ENCODE results near the gene SERPINB8.

Gene SERPINB8

GRCh38 chr18:63951302-63951705 lies 18.6 kb upstream of the SERPINB8 start:
- POLR2A ChIA-PET = no interaction called here
- CTCF ChIA-PET = no interaction called here
- no peak for DNase-seq (ENCODE audit: extremely low spot score)
- TF ChIP-seq BHLHE40 (IDR thresholded peaks at IDR 0.05; ENCODE audit: borderline replicate concordance) (no peak), FOXA1 (IDR thresholded peaks at IDR 0.05) (no peak), CTBP1 (IDR thresholded peaks at IDR 0.05; ENCODE audit: borderline replicate concordance) (no peak), ZNF384 (IDR thresholded peaks at IDR 0.05) (no peak), PKNOX1 (IDR thresholded peaks at IDR 0.05) (no peak), SUZ12 (IDR thresholded peaks at IDR 0.05) (no peak), HDGF (IDR thresholded peaks at IDR 0.05; ENCODE audit: borderline replicate concordance) (no peak), TARDBP (IDR thresholded peaks at IDR 0.05) (no peak), FOXK2 (IDR thresholded peaks at IDR 0.05) (no peak), ARNT (IDR thresholded peaks at IDR 0.05) (no peak), SP1 (IDR thresholded peaks at IDR 0.05) (no peak), ELF4 (IDR thresholded peaks at IDR 0.05) (no peak), FOXM1 (IDR thresholded peaks at IDR 0.05; ENCODE audit: borderline replicate concordance) (no peak), L3MBTL2 (conservative IDR thresholded peaks at IDR 0.05) (no peak)

GRCh38 chr18:63953811-63954210 lies 16.1 kb upstream of the SERPINB8 start:
- ChIA-PET CTCF (interaction anchor here (1.4 kb wide), 1 partner anchor 10 kb away, joined by 4 read pairs; no protein-coding TSS in a partner anchor), POLR2A (no interaction called here)
- TF ChIP-seq FOXK2 (IDR thresholded peaks at IDR 0.05) = no peak
- DNase-seq (ENCODE audit: extremely low spot score) = no peak

- no peak for DNase-seq (ENCODE audit: extremely low spot score)
- CTCF ChIA-PET = no interaction called here
- TF ChIP-seq L3MBTL2 (conservative IDR thresholded peaks at IDR 0.05) (no peak), FOXM1 (IDR thresholded peaks at IDR 0.05; ENCODE audit: borderline replicate concordance) (no peak), FOXA1 (IDR thresholded peaks at IDR 0.05) (no peak), NFRKB (IDR thresholded peaks at IDR 0.05) (no peak), ARNT (IDR thresholded peaks at IDR 0.05) (no peak), SUZ12 (IDR thresholded peaks at IDR 0.05) (no peak), ELF4 (IDR thresholded peaks at IDR 0.05) (no peak), TARDBP (IDR thresholded peaks at IDR 0.05) (no peak), BHLHE40 (IDR thresholded peaks at IDR 0.05; ENCODE audit: borderline replicate concordance) (no peak), SP1 (IDR thresholded peaks at IDR 0.05) (no peak)
- POLR2A ChIA-PET = no interaction called here
Measured at GRCh38 chr18:63956755-63957154, 13.1 kb upstream of the SERPINB8 start.

GRCh38 chr18:63960891-63961290 lies 9.0 kb upstream of the SERPINB8 start:
- ChIA-PET POLR2A (interaction anchor here (1.8 kb wide), 1 partner anchor 9 kb away, joined by 5 read pairs; no protein-coding TSS in a partner anchor), CTCF (interaction anchor here (0.6 kb wide), 1 partner anchor 133 kb away, joined by 3 read pairs; no protein-coding TSS in a partner anchor)
- DNase-seq (ENCODE audit: extremely low spot score) = no peak
- TF ChIP-seq ELF4 (IDR thresholded peaks at IDR 0.05) = no peak
- TF ChIP-seq FOXK2 (IDR thresholded peaks at IDR 0.05) = no peak
- TF ChIP-seq ZNF384 (IDR thresholded peaks at IDR 0.05) = no peak
- TF ChIP-seq FOXM1 (IDR thresholded peaks at IDR 0.05; ENCODE audit: borderline replicate concordance) = no peak
- TF ChIP-seq NFRKB (IDR thresholded peaks at IDR 0.05) = no peak
- no peak for TF ChIP-seq BHLHE40 (IDR thresholded peaks at IDR 0.05; ENCODE audit: borderline replicate concordance)
- no peak for TF ChIP-seq TARDBP (IDR thresholded peaks at IDR 0.05)
- no peak for TF ChIP-seq CTBP1 (IDR thresholded peaks at IDR 0.05; ENCODE audit: borderline replicate concordance)
- TF ChIP-seq SUZ12 (IDR thresholded peaks at IDR 0.05) = no peak

- POLR2A ChIA-PET = no interaction called here
- CTCF ChIA-PET = no interaction called here
- TF ChIP-seq ZNF384 (IDR thresholded peaks at IDR 0.05) (no peak), TARDBP (IDR thresholded peaks at IDR 0.05) (no peak), HDGF (IDR thresholded peaks at IDR 0.05; ENCODE audit: borderline replicate concordance) (no peak), PKNOX1 (IDR thresholded peaks at IDR 0.05) (no peak), L3MBTL2 (conservative IDR thresholded peaks at IDR 0.05) (no peak), SP1 (IDR thresholded peaks at IDR 0.05) (no peak), BHLHE40 (IDR thresholded peaks at IDR 0.05; ENCODE audit: borderline replicate concordance) (no peak), FOXA1 (IDR thresholded peaks at IDR 0.05) (no peak), CTBP1 (IDR thresholded peaks at IDR 0.05; ENCODE audit: borderline replicate concordance) (no peak), ARNT (IDR thresholded peaks at IDR 0.05) (no peak), SUZ12 (IDR thresholded peaks at IDR 0.05) (no peak), FOXM1 (IDR thresholded peaks at IDR 0.05; ENCODE audit: borderline replicate concordance) (no peak), ELF4 (IDR thresholded peaks at IDR 0.05) (no peak), FOXK2 (IDR thresholded peaks at IDR 0.05) (no peak), LEF1 (IDR thresholded peaks at IDR 0.05; ENCODE audit: borderline replicate concordance) (no peak)
- DNase-seq (ENCODE audit: extremely low spot score) = no peak
Measured at GRCh38 chr18:63961435-63961980, 8.4 kb upstream of the SERPINB8 start.

- ChIA-PET POLR2A (no interaction called here), CTCF (no interaction called here)
- TF ChIP-seq ZNF384 (IDR thresholded peaks at IDR 0.05) (no peak), ARNT (IDR thresholded peaks at IDR 0.05) (no peak), HDGF (IDR thresholded peaks at IDR 0.05; ENCODE audit: borderline replicate concordance) (no peak), FOXM1 (IDR thresholded peaks at IDR 0.05; ENCODE audit: borderline replicate concordance) (no peak), SUZ12 (IDR thresholded peaks at IDR 0.05) (no peak), LEF1 (IDR thresholded peaks at IDR 0.05; ENCODE audit: borderline replicate concordance) (no peak), SP1 (IDR thresholded peaks at IDR 0.05) (no peak), NFRKB (IDR thresholded peaks at IDR 0.05) (no peak), PKNOX1 (IDR thresholded peaks at IDR 0.05) (no peak), FOXK2 (IDR thresholded peaks at IDR 0.05) (no peak), ELF4 (IDR thresholded peaks at IDR 0.05) (no peak), FOXA1 (IDR thresholded peaks at IDR 0.05) (no peak), L3MBTL2 (conservative IDR thresholded peaks at IDR 0.05) (no peak)
- DNase-seq (ENCODE audit: extremely low spot score) = no peak
Measured at GRCh38 chr18:63962137-63962536, 7.7 kb upstream of the SERPINB8 start.

All from HEK293T (cell line).